HG03521 (cell line): ENCODE data around the gene NTSR1.
"Not testable (repeated sequence)": the region's sequence is repeated elsewhere in the genome, so short reads cannot be mapped to it uniquely, and the experiment has no call there.

ENCODE experiments used
- ATAC-seq: cut with Tn5 transposase; IDR thresholded peaks from one replicate; pipeline ENCODE4 v1.9.1; 2021; ENCODE audit warnings: mild to moderate bottlenecking, moderate library complexity; ENCODE audit not compliant: unreplicated experiment

The NTSR1 gene

GRCh38 chr20:62671765-62672164 is 36.9 kb upstream of the NTSR1 start:
- no peak for ATAC-seq

- no peak for ATAC-seq
These were observed 34.3 kb upstream of the NTSR1 start for GRCh38 chr20:62674370-62674769.

GRCh38 chr20:62675156-62675876 is 33.3 kb upstream of the NTSR1 start:
- no peak for ATAC-seq

GRCh38 chr20:62675877-62676260 is 32.8 kb upstream of the NTSR1 start:
- ATAC-seq, result no peak

GRCh38 chr20:62676976-62677375 is 31.7 kb upstream of the NTSR1 start:
- ATAC-seq, result no peak

- ATAC-seq, result no peak
These were observed 31.0 kb upstream of the NTSR1 start for GRCh38 chr20:62677678-62678077.

GRCh38 chr20:62678553-62678952 is 30.1 kb upstream of the NTSR1 start:
- ATAC-seq, result no peak

GRCh38 chr20:62679978-62680589 is 28.6 kb upstream of the NTSR1 start:
- ATAC-seq, result no peak

GRCh38 chr20:62682912-62683517 is 25.6 kb upstream of the NTSR1 start:
- ATAC-seq, result no peak

GRCh38 chr20:62683660-62684322 is 24.8 kb upstream of the NTSR1 start:
- ATAC-seq, result not testable (repeated sequence)

GRCh38 chr20:62684981-62685380 is 23.7 kb upstream of the NTSR1 start:
- ATAC-seq, result no peak

GRCh38 chr20:62685781-62686555 is 22.7 kb upstream of the NTSR1 start:
- ATAC-seq, result no peak

- no peak for ATAC-seq
These were observed 21.5 kb upstream of the NTSR1 start for GRCh38 chr20:62686869-62687830.

GRCh38 chr20:62688083-62688482 is 20.6 kb upstream of the NTSR1 start:
- ATAC-seq, result no peak

GRCh38 chr20:62688855-62689460 is 19.7 kb upstream of the NTSR1 start:
- ATAC-seq, result no peak

- ATAC-seq, result no peak
These were observed 18.8 kb upstream of the NTSR1 start for GRCh38 chr20:62689861-62690260.

- ATAC-seq, result no peak
These were observed 18.3 kb upstream of the NTSR1 start for GRCh38 chr20:62690261-62690820.

- ATAC-seq, result no peak
These were observed 17.1 kb upstream of the NTSR1 start for GRCh38 chr20:62691487-62691886.

GRCh38 chr20:62692176-62692575 is 16.5 kb upstream of the NTSR1 start:
- ATAC-seq, result no peak
